IMR-90 (cell line): Measurements from ENCODE around the gene ZCCHC14. TPM values are rescaled to one million over a fixed set of nuclear protein-coding genes. Genes with fewer than 3 reads are reported as not detected.

Experiments used
- ATAC-seq: fragments of 200-7000 bp; cut with Tn5 transposase; 2 replicates; pipeline ENCODE4 v1.9.1; 2020; ENCODE audit warnings: low read depth, mild to moderate bottlenecking, moderate library complexity
- BruUV-seq: library from RNA; stranded (reverse); fragments of 400-500 nt; replicated peaks from 2 replicates; lab custom pipeline; 2021; lab: Mats Ljungman, UMichigan
- CTCF ChIA-PET: fragments of 300-600 bp; formaldehyde crosslinking; extraction: SDS; loops from one replicate; lab custom pipeline; 2021; ENCODE audit warnings: antibody characterized with exemption; lab: Yijun Ruan, JAX
- POLR2A ChIA-PET: fragments of 300-600 bp; sonication (Branson Sonifier 250); formaldehyde crosslinking; loops from one replicate; lab custom pipeline; 2022; ENCODE audit warnings: antibody characterized with exemption; ENCODE audit not compliant: unreplicated experiment; lab: Charles Lee
- DNase-seq: peaks from one replicate; pipeline ENCODE4 v3.0.0; 2013
- H2AFZ ChIP-seq: replicated peaks from 2 replicates; pipeline ENCODE3; 2013; ENCODE audit warnings: low read length, mild to moderate bottlenecking; ENCODE audit not compliant: poor library complexity
- H2AK5ac ChIP-seq: 2 replicates; pipeline ENCODE4 v1.6.1; 2013; ENCODE audit warnings: low read depth, low read length, inconsistent platforms
- H2AK9ac ChIP-seq: replicated peaks from 2 replicates; pipeline ENCODE3; 2013; ENCODE audit warnings: mild to moderate bottlenecking, low read depth, low read length, moderate library complexity; ENCODE audit not compliant: poor library complexity
- H2BK120ac ChIP-seq: 2 replicates; pipeline ENCODE4 v1.6.1; 2013; ENCODE audit warnings: low read depth, low read length, inconsistent platforms
- H2BK15ac ChIP-seq: 3 replicates; pipeline ENCODE4 v1.6.1; 2013; ENCODE audit warnings: low read depth, low read length, inconsistent platforms
- H2BK20ac ChIP-seq: 2 replicates; pipeline ENCODE4 v1.6.1; 2013; ENCODE audit warnings: low read depth, mild to moderate bottlenecking, inconsistent platforms, low read length, moderate library complexity
- H2BK5ac ChIP-seq: 2 replicates; pipeline ENCODE4 v1.6.1; 2013; ENCODE audit warnings: mild to moderate bottlenecking, low read depth, low read length, inconsistent platforms; ENCODE audit not compliant: poor library complexity, severe bottlenecking
- H3K14ac ChIP-seq: replicated peaks from 2 replicates; pipeline ENCODE4 v1.6.1; 2013; ENCODE audit warnings: low read depth, low read length, inconsistent platforms
- H3K18ac ChIP-seq: 2 replicates; pipeline ENCODE4 v1.6.1; 2013; ENCODE audit warnings: low read depth, low read length, control low read depth
- H3K23ac ChIP-seq: 2 replicates; pipeline ENCODE4 v1.6.1; 2013; ENCODE audit warnings: low read depth, low read length, inconsistent platforms
- H3K27ac ChIP-seq: 2 replicates; pipeline ENCODE4 v1.5.1; 2013; ENCODE audit warnings: mild to moderate bottlenecking, control low read depth, low read length; ENCODE audit not compliant: insufficient read depth
- H3K27me3 ChIP-seq: 2 replicates; pipeline ENCODE4 v1.6.1; 2013; ENCODE audit warnings: low read length; ENCODE audit not compliant: control insufficient read depth, insufficient read depth
- H3K36me3 ChIP-seq: 2 replicates; pipeline ENCODE4 v1.6.1; 2013; ENCODE audit warnings: low read length, mixed read lengths; ENCODE audit not compliant: control insufficient read depth, insufficient read depth
- H3K4ac ChIP-seq: 2 replicates; pipeline ENCODE4 v1.6.1; 2013; ENCODE audit warnings: low read depth, low read length, inconsistent platforms
- H3K4me1 ChIP-seq: 2 replicates; pipeline ENCODE4 v1.6.1; 2013; ENCODE audit warnings: low read length, mixed read lengths; ENCODE audit not compliant: control insufficient read depth, insufficient read depth
- H3K4me2 ChIP-seq: 2 replicates; pipeline ENCODE4 v1.6.1; 2013; ENCODE audit warnings: low read depth, mild to moderate bottlenecking, control low read depth, low read length, moderate library complexity
- H3K4me3 ChIP-seq: 2 replicates; pipeline ENCODE4 v1.5.1; 2013; ENCODE audit warnings: low read depth, mild to moderate bottlenecking, control low read depth, low read length, moderate library complexity; ENCODE audit not compliant: insufficient read depth
- H3K56ac ChIP-seq: 2 replicates; pipeline ENCODE4 v1.6.1; 2013; ENCODE audit warnings: low read length, inconsistent platforms; ENCODE audit not compliant: insufficient read depth; ENCODE audit errors: extremely low read depth
- H3K79me1 ChIP-seq, 2 experiments: 2 replicates each; pipeline ENCODE4 v1.6.1; 2013; ENCODE audit warnings: low read length in 2 of 2, inconsistent platforms in 1 of 2, low read depth in 1 of 2
- H3K9ac ChIP-seq: 2 replicates; pipeline ENCODE4 v1.6.1; 2013; ENCODE audit warnings: low read depth, low read length, control low read depth
- H3K9me1 ChIP-seq: 2 replicates; pipeline ENCODE4 v1.6.1; 2013; ENCODE audit warnings: low read length, inconsistent platforms; ENCODE audit not compliant: insufficient read depth
- H3K9me3 ChIP-seq: 2 replicates; pipeline ENCODE4 v1.6.1; 2013; ENCODE audit warnings: low read length; ENCODE audit not compliant: control insufficient read depth, insufficient read depth
- H4K20me1 ChIP-seq: 2 replicates; pipeline ENCODE4 v1.6.1; 2013; ENCODE audit warnings: low read length, inconsistent platforms; ENCODE audit not compliant: insufficient read depth
- H4K5ac ChIP-seq: 2 replicates; pipeline ENCODE4 v1.6.1; 2013; ENCODE audit warnings: mild to moderate bottlenecking, low read depth, low read length, control low read depth
- H4K8ac ChIP-seq, 2 experiments: 2 replicates each; pipeline ENCODE4 v1.6.1; 2013; ENCODE audit warnings: low read depth in 2 of 2, low read length in 2 of 2, control low read depth in 1 of 2, inconsistent platforms in 1 of 2
- H4K91ac ChIP-seq: 2 replicates; pipeline ENCODE4 v1.6.1; 2013; ENCODE audit warnings: low read depth, low read length, inconsistent platforms; ENCODE audit not compliant: insufficient read depth
- BHLHE40 ChIP-seq: fragments of 150-350 bp; IDR thresholded peaks from 2 replicates; pipeline ENCODE4 v1.6.1; 2016; ENCODE audit warnings: mild to moderate bottlenecking, low read depth, low read length
- CEBPB ChIP-seq: IDR thresholded peaks from 2 replicates; pipeline ENCODE4 v1.6.1; 2012; ENCODE audit warnings: low read depth, low read length, improper control_type of control experiment
- CHD1 ChIP-seq: IDR thresholded peaks from 2 replicates; pipeline ENCODE4 v1.6.1; 2012; ENCODE audit warnings: low read depth, low read length, improper control_type of control experiment
- CTCF ChIP-seq: conservative IDR thresholded peaks from 2 replicates; pipeline ENCODE4 v1.5.1; 2012; ENCODE audit warnings: mild to moderate bottlenecking, low read depth, low read length, improper control_type of control experiment
- ELK1 ChIP-seq: fragments of 150-350 bp; IDR thresholded peaks from 2 replicates; pipeline ENCODE4 v1.6.1; 2016; ENCODE audit warnings: low read depth, mild to moderate bottlenecking, low read length, moderate library complexity, borderline replicate concordance
- FOS ChIP-seq: fragments of 150-350 bp; IDR thresholded peaks from 2 replicates; pipeline ENCODE4 v1.6.1; 2016; ENCODE audit warnings: low read depth, low read length
- MAFK ChIP-seq: IDR thresholded peaks from 2 replicates; pipeline ENCODE4 v1.6.1; 2012; ENCODE audit warnings: low read depth, low read length, improper control_type of control experiment
- MAZ ChIP-seq: IDR thresholded peaks from 2 replicates; pipeline ENCODE4 v1.6.1; 2012; ENCODE audit warnings: low read depth, mild to moderate bottlenecking, low read length, improper control_type of control experiment, moderate library complexity, borderline replicate concordance
- MXI1 ChIP-seq: IDR thresholded peaks from 2 replicates; pipeline ENCODE4 v1.6.1; 2012; ENCODE audit warnings: low read depth, mild to moderate bottlenecking, low read length, moderate library complexity, borderline replicate concordance
- NFE2L2 ChIP-seq: fragments of 150-350 bp; IDR thresholded peaks from 2 replicates; pipeline ENCODE4 v1.6.1; 2016; ENCODE audit warnings: low read depth, mild to moderate bottlenecking, low read length
- POLR2A ChIP-seq: IDR thresholded peaks from 2 replicates; pipeline ENCODE4 v1.6.1; 2012; ENCODE audit warnings: mild to moderate bottlenecking, low read depth, low read length
- RAD21 ChIP-seq: IDR thresholded peaks from 2 replicates; pipeline ENCODE4 v1.6.1; 2012; ENCODE audit warnings: low read length, improper control_type of control experiment
- RCOR1 ChIP-seq: IDR thresholded peaks from 2 replicates; pipeline ENCODE4 v1.6.1; 2012; ENCODE audit warnings: mild to moderate bottlenecking, low read length, improper control_type of control experiment; ENCODE audit not compliant: insufficient replicate concordance
- RFX5 ChIP-seq: IDR thresholded peaks from 2 replicates; pipeline ENCODE4 v1.8.0; 2012; ENCODE audit warnings: low read depth, mild to moderate bottlenecking, low read length, moderate library complexity
- SMC3 ChIP-seq: fragments of 150-350 bp; IDR thresholded peaks from 2 replicates; pipeline ENCODE4 v1.6.1; 2016; ENCODE audit warnings: low read depth, mild to moderate bottlenecking, antibody characterized with exemption, low read length, moderate library complexity
- USF2 ChIP-seq: fragments of 150-350 bp; IDR thresholded peaks from 2 replicates; pipeline ENCODE4 v1.6.1; 2017; ENCODE audit warnings: mild to moderate bottlenecking, antibody characterized with exemption, low read length, low read depth
- WGBS, 2 experiments: methylation state at CpG; one replicate each; pipeline versions ENCODE4 v1.1.5 to v1.1.7; 2013; ENCODE audit warnings: missing lambda C conversion rate in 2 of 2; ENCODE audit not compliant: insufficient read length in 1 of 2; ENCODE audit errors: extremely low coverage in 2 of 2; 5-methylcytosine and 5-hydroxymethylcytosine counted together
- dilution Hi-C: fragments of 300-500 bp; cut with HindIII; formaldehyde crosslinking; loops from one replicate; pipeline ENCODE4 v1.14.3; 2018; ENCODE audit warnings: low sequenced_read_pairs; ENCODE audit not compliant: unreplicated experiment
- in situ Hi-C: fragments of 300-500 bp; cut with MboI; formaldehyde crosslinking; loops from 3 replicates; pipeline ENCODE4 v1.14.3; 2019; ENCODE audit warnings: low sequenced_read_pairs, inconsistent platforms, mixed read lengths
- intact Hi-C: fragments of 100-400 bp; cut with micrococcal nuclease; formaldehyde crosslinking; loops from 2 replicates; pipeline ENCODE4 v1.10.0; 2022
- polyA plus RNA-seq, 3 experiments: library from polyadenylated mRNA; depleted of rRNA; stranded (reverse); fragments of >200 nt; gene quantifications; 2 replicates each; pipeline ENCODE4 v1.2.3, GENCODE V29; 2012; ENCODE audit warnings: low replicate concordance in 1 of 3
- total RNA-seq: library from RNA; depleted of rRNA; stranded (reverse); fragments of >200 nt; gene quantifications from 2 replicates; pipeline ENCODE4 v1.2.3, GENCODE V29; 2012

Gene ZCCHC14
- total and polyA plus RNA-seq, 2 of the 4 experiments (the other 2 are of a cell fraction), result 2.5 to 5.3 TPM

- Histone ChIP-seq H4K20me1 (no peaks in the 10 kb centered on the region), H3K9me3 (peaks cover 29% of the 10 kb centered on the region), H4K5ac (no peak overlapping the region), H3K14ac (no peak overlapping the region), H2BK120ac (no peak overlapping the region), H3K27ac (no peak overlapping the region), H3K9me1 (no peaks in the 10 kb centered on the region), H3K79me1 (no peaks in the 10 kb centered on the region), H3K4ac (no peak overlapping the region), H3K56ac (no peak overlapping the region), H4K8ac (no peak overlapping the region), H3K4me1 (no peaks in the 10 kb centered on the region), H2AK5ac (no peak overlapping the region), H3K36me3 (no peaks in the 10 kb centered on the region), H3K4me3 (no peak overlapping the region), H3K27me3 (no peaks in the 10 kb centered on the region), H3K4me2 (no peak overlapping the region), H2BK20ac (no peak overlapping the region), H2BK15ac (no peak overlapping the region), H3K9ac (no peak overlapping the region), H2AK9ac (no peak overlapping the region), H3K23ac (no peak overlapping the region), H2BK5ac (no peak overlapping the region), H4K91ac (no peak overlapping the region), H2AFZ (no peak overlapping the region), H3K18ac (no peak overlapping the region)
- CTCF ChIA-PET, result no interaction called here
- in situ Hi-C loops, result no loop called here
- ATAC-seq (no peak), DNase-seq (no peak)
- dilution Hi-C loops, result no loop called here
- no peak for TF ChIP-seq SMC3
- no peak for TF ChIP-seq FOS
- TF ChIP-seq NFE2L2, result no peak
- no peak for TF ChIP-seq MAFK
- TF ChIP-seq BHLHE40, result no peak
- TF ChIP-seq USF2, result no peak
- no peak for TF ChIP-seq MAZ
- no peak for TF ChIP-seq RFX5
- no peak for TF ChIP-seq POLR2A
- no peak for TF ChIP-seq RAD21
- no peak for TF ChIP-seq CTCF
- no peak for TF ChIP-seq MXI1
- TF ChIP-seq ELK1, result no peak
- TF ChIP-seq CHD1, result no peak
- TF ChIP-seq RCOR1, result no peak
- no peak for TF ChIP-seq CEBPB
- intact Hi-C loops, result no loop called here
- POLR2A ChIA-PET, result no interaction called here
- no CpG with 5 or more reads among the region's 1 CpG for WGBS, 2 experiments
- BruUV-seq, result no TSS peak
These were observed 40.2 kb upstream of the ZCCHC14 start for GRCh38 chr16:87533061-87533460.
